Smooth muscle cell of the umbilical artery (primary cell): Measurements from ENCODE around the gene HOXA13. TPM values are rescaled to one million over a fixed set of nuclear protein-coding genes. Genes with fewer than 3 reads are reported as not detected.

Experiments
- total RNA-seq: library from RNA; depleted of rRNA; stranded (reverse); fragments of >200 nt; gene quantifications from 2 replicates; pipeline ENCODE4 v1.2.3, GENCODE V29; 2014

The HOXA13 gene
- 6.8 and 10.0 TPM in 2 replicates for total RNA-seq

DNA sequence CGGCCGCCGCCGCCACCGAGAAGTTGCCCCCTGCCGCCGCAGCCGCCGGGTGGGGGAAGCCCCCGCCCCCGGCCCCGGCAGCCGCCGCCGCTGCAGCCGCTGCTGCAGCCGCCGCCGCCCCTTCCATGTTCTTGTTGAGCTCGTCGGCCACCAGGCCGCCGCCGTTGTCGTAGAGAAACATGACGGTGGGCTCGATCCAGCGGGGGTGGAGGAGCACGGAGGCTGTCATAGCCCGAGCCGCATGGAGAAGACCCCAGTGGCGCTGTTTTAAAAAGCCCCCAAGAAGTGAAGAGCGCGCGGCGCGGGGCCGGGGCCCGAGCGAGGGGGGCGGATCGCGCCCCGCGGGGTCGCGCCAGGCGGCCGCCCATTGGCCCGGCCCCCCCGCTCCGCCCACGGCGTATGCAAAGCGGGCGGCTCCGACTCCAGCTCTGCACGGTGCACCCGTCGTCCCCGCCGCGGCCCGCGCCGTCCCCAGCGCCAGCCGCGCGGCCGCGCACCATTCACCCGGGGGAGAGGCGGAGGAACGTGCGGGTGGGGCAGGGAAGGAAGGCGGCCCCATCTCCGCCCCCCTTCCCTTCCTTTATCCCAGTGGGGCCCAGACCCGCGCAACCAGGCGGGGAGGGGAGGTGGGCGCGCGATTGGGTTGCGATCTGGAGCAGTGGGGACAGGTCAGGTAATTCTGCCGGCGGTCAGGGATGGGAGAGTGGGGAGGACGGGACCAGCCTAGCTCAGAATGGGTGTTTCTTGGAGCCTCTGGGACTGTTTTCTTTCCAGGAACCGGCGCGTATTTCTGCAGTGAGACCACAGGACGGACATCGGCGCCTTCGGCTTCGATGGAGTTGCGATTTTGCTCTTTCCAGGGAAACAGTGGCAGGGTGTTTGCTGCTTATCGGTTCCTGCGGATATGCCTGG, at the start of gene HOXA13:
Gene HOXA13 (minus strand): TSS at position 243 of the 912 bp plus-strand sequence. CDS start 14 bp downstream, at position 229.

DNA sequence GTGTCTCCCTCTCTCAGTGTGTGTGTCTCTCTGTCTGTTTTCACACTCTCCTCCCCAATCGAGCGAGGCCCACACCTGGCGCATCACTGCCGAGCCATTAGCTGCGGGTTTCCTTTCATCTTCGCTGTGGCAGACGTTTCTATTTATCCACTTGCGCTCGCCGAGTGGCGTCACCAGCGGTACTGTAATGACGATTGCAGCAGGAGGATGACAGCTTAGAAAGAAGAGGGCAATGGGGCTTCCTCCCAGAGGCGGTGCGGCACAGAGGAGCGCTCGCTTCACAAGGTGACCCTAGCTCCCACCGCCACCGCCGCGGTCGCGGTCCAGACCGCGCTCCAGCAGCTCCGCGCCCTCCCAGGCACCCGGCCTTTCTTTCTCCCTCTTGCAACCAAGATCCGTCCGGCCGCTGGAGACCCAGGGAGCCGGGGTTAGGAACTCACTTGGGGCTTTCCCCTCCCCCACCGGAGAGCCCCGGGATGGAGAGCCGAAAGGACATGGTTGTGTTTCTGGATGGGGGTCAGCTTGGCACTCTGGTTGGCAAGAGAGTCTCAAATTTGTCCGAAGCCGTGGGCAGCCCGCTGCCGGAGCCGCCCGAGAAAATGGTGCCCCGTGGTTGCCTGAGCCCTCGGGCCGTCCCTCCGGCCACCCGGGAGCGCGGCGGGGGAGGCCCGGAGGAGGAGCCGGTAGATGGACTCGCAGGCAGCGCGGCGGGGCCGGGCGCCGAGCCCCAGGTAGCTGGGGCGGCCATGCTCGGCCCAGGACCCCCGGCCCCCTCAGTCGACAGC, 42.9 kb upstream of the HOXA13 start, which contains the start of gene EVX1:
Gene EVX1 (plus strand): TSS at position 248 of the 785 bp plus-strand sequence. CDS start 229 bp downstream, at position 477.

DNA sequence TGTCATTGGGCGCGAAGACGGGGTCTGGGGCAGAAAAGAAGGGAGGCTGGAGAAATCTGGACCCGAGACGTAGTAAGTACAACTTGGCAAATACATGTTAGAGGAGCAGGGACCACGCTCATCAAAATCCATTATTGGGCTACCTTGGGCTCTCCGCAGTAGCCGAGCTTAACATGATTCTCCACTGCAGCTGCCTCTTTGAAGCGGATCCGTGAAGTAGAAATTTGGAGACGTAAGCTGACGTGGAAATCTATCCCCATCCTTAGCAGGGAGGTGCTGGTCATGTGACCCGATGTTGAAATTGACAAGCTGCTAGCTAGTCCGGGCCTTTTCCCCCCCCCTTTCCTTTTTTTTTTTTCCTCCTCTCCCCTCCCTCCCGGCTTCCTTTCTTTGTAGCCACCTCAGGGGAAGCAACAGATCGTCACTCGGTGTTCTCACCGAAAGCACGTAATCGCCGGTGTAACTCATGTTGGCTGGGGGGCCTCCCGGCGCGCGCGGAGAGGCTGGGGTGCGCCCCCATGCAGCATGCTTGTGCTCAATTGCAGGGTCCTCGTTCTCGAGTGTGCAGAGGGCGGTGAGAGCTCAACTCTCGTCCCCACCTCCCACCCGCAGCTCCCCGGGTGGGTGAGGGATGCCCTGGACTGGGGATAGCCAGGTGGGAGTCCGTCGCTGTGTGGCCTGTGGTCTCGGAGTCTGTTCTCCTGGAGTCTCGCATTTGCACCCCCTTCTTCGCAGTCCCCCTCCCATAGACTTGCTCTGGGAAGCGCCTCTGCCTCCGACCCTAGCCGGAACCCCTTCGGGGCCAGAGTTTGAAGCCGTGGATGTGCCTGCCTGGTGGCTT, 14.7 kb downstream of the HOXA13 start, which contains the start of gene HOXA11:
Gene HOXA11 (minus strand): TSS at position 220 of the 841 bp plus-strand sequence. CDS start 88 bp downstream, at position 132.

DNA sequence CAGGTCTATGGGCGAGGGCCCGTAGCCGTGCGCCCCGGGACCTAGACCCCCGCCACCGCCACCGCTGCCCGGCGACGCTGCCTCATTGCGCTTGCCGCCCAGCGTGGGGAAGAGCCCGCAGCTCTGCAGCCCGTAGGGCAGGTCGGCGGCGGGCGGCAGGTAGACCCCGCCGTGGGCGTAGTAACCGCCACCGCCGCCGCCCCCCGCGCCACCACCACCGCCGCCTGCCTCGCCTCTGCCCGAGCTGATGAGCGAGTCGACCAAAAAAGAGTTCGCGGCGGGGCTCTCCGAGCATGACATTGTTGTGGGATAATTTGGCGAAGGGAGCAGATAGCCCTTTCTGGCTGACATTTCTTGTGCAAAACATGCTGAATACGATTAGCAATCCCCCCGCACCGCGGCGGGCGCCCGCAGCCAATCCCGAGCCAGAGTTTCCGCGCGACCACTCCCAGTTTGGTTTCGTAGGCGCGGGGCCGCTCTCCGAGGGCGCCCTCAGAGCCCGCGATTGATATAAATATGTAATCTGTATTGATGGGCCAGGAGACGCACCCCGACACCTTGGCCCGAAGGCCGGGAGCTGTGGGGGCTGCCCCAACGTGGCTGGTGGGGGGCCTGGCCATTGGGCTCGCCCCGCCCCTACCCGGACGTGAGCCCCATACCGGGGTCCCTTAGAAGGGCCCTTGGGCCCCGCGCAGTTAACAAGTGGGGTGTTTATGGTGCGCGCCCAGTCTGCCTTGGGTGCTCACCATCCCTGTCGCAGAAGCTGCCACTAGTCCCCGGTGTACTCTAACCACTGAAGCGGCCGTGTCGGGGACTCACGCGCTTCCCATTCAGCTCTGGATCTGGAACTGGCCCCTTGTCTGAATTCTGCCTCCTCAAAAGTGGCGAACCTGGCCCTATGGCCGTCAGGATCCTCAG, 25.7 kb downstream of the HOXA13 start, which contains the start of gene HOXA10:
Gene HOXA10 (minus strand): TSS at position 365 of the 918 bp plus-strand sequence. CDS start 14 bp downstream, at position 351.

DNA sequence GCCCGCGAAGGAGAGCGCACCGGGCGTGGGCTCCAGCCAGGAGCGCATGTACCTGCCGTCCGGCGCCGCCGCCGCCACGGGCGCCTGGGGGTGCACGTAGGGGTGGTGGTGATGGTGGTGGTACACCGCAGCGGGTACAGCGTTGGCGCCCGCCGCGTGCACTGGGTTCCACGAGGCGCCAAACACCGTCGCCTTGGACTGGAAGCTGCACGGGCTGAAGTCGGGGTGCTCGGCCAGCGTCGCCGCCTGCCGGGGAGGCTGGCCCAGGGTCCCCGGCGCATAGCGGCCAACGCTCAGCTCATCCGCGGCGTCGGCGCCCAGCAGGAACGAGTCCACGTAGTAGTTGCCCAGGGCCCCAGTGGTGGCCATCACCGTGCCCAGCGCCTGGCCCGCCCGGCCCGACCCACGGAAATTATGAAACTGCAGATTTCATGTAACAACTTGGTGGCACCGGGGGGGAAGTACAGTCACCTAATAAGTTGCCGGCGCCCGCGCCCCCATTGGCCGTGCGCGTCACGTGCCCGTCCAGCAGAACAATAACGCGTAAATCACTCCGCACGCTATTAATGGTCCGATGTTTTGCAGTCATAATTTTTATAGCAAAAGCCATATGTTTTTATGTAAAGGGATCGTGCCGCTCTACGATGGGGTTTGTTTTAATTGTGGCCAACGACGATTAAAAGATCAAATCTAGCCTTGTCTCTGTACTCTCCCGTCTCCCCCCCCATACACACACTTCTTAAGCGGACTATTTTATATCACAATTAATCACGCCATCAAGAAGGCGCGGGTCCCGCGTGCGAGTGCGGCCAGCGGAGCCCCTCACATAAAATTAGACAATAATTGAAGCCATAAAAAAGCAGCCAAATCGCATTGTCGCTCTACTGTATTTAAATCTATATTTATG, 34.5 kb downstream of the HOXA13 start, which contains the start of gene HOXA9:
Gene HOXA9 (minus strand): TSS at position 449 of the 907 bp plus-strand sequence. CDS start 80 bp downstream, at position 369.

DNA sequence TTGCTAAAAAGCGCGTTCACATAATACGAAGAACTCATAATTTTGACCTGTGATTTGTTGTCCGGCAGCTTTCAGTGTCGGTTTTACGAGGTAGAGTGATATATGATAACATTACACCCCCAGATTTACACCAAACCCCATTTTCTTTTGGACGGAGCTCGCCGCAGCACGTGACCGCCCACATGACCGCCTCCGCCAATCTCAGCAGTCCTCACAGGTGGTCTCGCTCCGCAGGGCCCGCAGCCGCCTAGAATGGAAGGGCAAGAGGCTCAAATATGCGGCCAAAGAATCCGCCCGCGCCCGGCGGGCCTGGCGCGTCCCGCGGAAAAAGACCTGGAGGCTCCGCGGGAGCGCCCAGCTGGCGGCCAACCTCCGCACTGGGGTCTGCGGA, 43.4 kb downstream of the HOXA13 start, which contains the start of gene HOXA7:
Gene HOXA7 (minus strand): TSS at position 168 of the 391 bp plus-strand sequence. CDS start 130 bp downstream, at position 38.

DNA sequence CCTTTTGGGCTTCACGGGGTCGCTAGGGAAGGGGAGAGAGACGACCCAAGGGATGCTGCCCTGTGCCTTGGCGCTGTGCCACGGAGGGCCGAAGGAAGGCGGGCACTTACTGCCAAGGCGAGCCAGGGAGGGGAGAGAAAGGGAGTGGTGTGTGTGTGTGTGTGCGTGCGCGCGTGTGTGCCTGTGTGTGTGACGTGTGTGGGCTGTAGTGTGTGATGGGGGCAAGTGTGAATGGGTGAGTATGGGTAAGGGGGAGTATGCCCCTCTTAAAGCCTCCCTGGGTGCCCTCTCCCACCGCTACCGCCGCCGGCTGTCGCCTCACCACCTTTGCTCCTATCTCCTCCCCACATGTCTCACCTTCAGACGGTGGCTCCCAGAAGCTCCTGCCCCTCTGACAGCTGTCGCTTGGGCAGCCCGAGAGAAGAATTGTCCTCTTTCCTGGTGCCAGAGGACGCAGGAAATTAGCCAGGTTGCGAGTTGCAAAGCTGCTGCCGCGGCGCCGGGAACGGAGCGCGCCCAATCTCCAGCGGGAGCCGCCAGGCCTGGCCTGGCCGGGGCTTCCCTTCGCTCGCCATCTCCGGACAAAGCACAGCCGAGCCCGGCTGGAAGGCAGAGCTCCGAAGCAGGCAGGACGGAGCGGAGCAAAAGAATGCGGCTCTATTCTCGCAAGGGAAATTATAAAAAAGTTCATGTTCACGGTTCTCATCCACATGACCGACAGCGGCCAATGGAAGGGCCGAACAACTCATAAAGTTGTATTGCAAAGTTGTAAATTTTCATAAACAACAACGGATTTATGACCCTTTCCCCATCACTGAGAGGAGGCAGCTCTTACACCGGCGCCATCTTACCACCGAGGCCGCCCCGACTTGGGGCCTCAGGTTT, 47.7 kb downstream of the HOXA13 start, which contains the start of gene HOXA3:
Gene HOXA3 (minus strand): TSS at position 653 of the 885 bp plus-strand sequence. CDS start 41,943 bp downstream, outside the sequence.

DNA sequence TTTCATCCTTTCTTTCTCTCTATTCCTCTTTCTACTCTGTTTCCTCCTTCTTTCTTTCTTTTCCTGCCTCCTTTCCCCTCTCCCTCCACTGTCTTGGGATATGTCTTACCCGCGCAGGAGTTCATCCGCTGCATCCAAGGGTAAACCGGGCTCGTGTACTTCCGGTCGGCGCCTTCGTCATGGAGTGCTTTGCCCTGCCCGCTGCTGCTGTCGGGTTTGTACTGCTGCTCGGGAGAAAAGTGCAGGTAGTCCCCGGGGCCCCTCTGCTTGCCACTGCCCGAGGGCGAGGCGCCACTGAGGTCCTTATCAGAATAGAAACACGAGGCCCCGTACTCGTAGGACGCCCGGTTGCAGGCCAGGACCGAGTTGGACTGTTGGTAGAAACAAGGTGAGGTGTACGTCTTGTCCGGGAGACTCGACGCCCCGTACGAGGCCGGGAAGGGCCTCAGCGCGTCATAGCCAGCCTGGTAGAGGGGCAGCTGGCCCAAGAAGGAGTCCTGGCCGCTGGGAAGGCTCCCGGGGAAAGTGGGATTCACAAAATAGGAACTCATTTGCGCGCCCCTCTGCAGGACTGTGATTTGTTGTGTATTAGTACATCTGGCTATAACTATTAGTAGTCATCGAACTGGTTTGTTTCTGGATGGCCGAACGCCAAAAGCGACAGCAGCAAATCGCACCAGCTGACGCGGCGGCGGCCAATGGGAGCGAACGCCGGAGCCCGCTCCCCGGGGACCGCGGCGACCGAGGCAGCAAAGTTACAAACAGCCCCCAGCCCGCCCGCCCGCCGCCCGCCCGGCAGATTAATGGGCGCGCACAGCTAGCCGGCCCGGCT, 52.5 kb downstream of the HOXA13 start, which contains the start of gene HOXA6:
Gene HOXA6 (minus strand): TSS at position 576 of the 832 bp plus-strand sequence. CDS start 25 bp downstream, at position 551.

Other genes starting within 250 kb of the HOXA13 start
- gene HOXA1, start 104.1 kb downstream of the HOXA13 start, total RNA-seq: 0.59 and 1.2 TPM in 2 replicates
- gene HOXA2, start 97.4 kb downstream of the HOXA13 start, total RNA-seq: 0.30 and 0.32 TPM in 2 replicates
- gene HOXA4, start 69.3 kb downstream of the HOXA13 start, total RNA-seq: 0.60 and 0.89 TPM in 2 replicates
- gene HOXA5, start 56.4 kb downstream of the HOXA13 start, total RNA-seq: 1.8 and 2.7 TPM in 2 replicates
- 3.6 and 5.8 TPM in 2 replicates for gene HOXA6, start 52.3 kb downstream of the HOXA13 start, total RNA-seq
- gene HOXA3, start 47.5 kb downstream of the HOXA13 start, total RNA-seq: 3.1 and 6.8 TPM in 2 replicates
- 1.0 and 1.8 TPM in 2 replicates for gene HOXA7, start 43.4 kb downstream of the HOXA13 start, total RNA-seq
- gene HOXA9, start 34.6 kb downstream of the HOXA13 start, total RNA-seq: 8.6 and 13.5 TPM in 2 replicates
- gene HOXA10, start 25.8 kb downstream of the HOXA13 start, total RNA-seq: 13.7 and 26.7 TPM in 2 replicates
- 13.2 and 13.4 TPM in 2 replicates for gene HOXA11, start 14.9 kb downstream of the HOXA13 start, total RNA-seq
- gene EVX1, start 42.7 kb upstream of the HOXA13 start, total RNA-seq: 0.09 TPM in 1 of 2 replicates, not detected in the other